MM.1S (cell line): ENCODE results near the gene IL12RB1.

ENCODE experiments used
- DNase-seq: peaks from one replicate; pipeline ENCODE4 v3.0.0-alpha.2; 2015
- H2AFZ ChIP-seq: fragments of 300-600 bp; sonication (generic); 2 replicates; pipeline ENCODE4 v1.6.0; 2016; ENCODE audit warnings: antibody characterized with exemption, low read length
- H3F3A ChIP-seq: fragments of 300-600 bp; sonication (generic); 2 replicates; pipeline ENCODE4 v1.6.1; 2016; ENCODE audit warnings: mild to moderate bottlenecking, antibody characterized with exemption, low read length, moderate library complexity, mixed read lengths; ENCODE audit not compliant: insufficient read depth
- H3K27ac ChIP-seq: fragments of 300-600 bp; sonication (generic); 2 replicates; pipeline ENCODE4 v1.5.1; 2016; ENCODE audit warnings: mild to moderate bottlenecking, low read length
- H3K27me3 ChIP-seq: fragments of 300-600 bp; sonication (generic); replicated peaks from 2 replicates; pipeline ENCODE4 v1.6.0; 2016; ENCODE audit warnings: low read length; ENCODE audit not compliant: insufficient read depth
- H3K36me3 ChIP-seq: fragments of 300-600 bp; sonication (generic); replicated peaks from 2 replicates; pipeline ENCODE4 v1.6.1; 2016; ENCODE audit warnings: mild to moderate bottlenecking, low read length, mixed read lengths; ENCODE audit not compliant: insufficient read depth
- H3K4me1 ChIP-seq: fragments of 300-600 bp; sonication (generic); 2 replicates; pipeline ENCODE4 v1.6.1; 2016; ENCODE audit warnings: low read length, mixed read lengths
- H3K4me2 ChIP-seq: fragments of 300-600 bp; sonication (generic); 2 replicates; pipeline ENCODE4 v1.6.0; 2016; ENCODE audit warnings: low read depth, low read length
- H3K4me3 ChIP-seq: fragments of 300-600 bp; sonication (generic); 2 replicates; pipeline ENCODE4 v1.5.1; 2016; ENCODE audit warnings: low read length, mixed read lengths
- H3K79me2 ChIP-seq: fragments of 300-600 bp; sonication (generic); 2 replicates; pipeline ENCODE4 v1.6.1; 2016; ENCODE audit warnings: mixed run types, low read length, mixed read lengths
- H3K9ac ChIP-seq: fragments of 300-600 bp; sonication (generic); 2 replicates; pipeline ENCODE4 v1.6.1; 2016; ENCODE audit warnings: low read length, mixed read lengths
- H3K9me2 ChIP-seq: fragments of 300-600 bp; sonication (generic); replicated peaks from 2 replicates; pipeline ENCODE4 v1.6.1; 2016; ENCODE audit warnings: mild to moderate bottlenecking, low read length, mixed read lengths; ENCODE audit not compliant: insufficient read depth
- H3K9me3 ChIP-seq: fragments of 300-600 bp; sonication (generic); replicated peaks from 2 replicates; pipeline ENCODE4 v1.6.1; 2016; ENCODE audit warnings: mild to moderate bottlenecking, low read length, mixed read lengths; ENCODE audit not compliant: insufficient read depth
- H4K20me1 ChIP-seq: fragments of 300-600 bp; sonication (generic); 2 replicates; pipeline ENCODE4 v1.6.1; 2016; ENCODE audit warnings: mild to moderate bottlenecking, low read length, moderate library complexity, mixed read lengths; ENCODE audit not compliant: insufficient read depth
- EZH2 ChIP-seq: fragments of 300-600 bp; sonication (generic); optimal IDR thresholded peaks from 2 replicates; pipeline ENCODE3; 2017; ENCODE audit warnings: low read depth, mild to moderate bottlenecking, antibody characterized with exemption, low read length, mixed read lengths
- EZH2phosphoT487 ChIP-seq: fragments of 300-600 bp; sonication (generic); IDR thresholded peaks from 2 replicates; pipeline ENCODE4 v1.6.1; 2018; ENCODE audit warnings: antibody characterized with exemption, low read length
- TF ChIP-seq, protein P1 (sequence below): fragments of 300-600 bp; sonication (generic); IDR thresholded peaks from 2 replicates; pipeline ENCODE4 v1.5.1; 2016; ENCODE audit warnings: antibody characterized with exemption, low read length, mixed read lengths

The IL12RB1 gene

DNA sequence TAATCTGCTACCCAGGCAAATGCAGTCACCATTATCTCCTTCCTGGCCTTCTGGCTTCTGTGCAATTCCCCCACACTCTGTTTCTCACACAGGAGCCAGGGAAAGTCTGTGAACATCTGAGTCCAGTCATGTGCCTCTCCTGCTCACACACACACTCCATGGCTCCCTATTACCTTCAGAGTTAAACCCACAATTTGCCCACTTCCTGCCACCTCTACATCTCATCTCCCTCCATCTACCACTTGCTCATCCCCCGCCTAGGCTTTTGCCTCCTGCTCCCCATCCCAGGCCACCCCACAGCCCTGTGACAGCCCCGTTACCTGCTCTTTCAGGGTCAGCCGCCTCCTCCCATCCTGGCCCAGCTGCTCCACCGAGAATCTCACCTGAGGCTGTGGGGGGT is 13.5 kb downstream of the IL12RB1 start:
- TF ChIP-seq EZH2 (no peak), EZH2phosphoT487 (no peak)
- TF ChIP-seq, protein P1, sequence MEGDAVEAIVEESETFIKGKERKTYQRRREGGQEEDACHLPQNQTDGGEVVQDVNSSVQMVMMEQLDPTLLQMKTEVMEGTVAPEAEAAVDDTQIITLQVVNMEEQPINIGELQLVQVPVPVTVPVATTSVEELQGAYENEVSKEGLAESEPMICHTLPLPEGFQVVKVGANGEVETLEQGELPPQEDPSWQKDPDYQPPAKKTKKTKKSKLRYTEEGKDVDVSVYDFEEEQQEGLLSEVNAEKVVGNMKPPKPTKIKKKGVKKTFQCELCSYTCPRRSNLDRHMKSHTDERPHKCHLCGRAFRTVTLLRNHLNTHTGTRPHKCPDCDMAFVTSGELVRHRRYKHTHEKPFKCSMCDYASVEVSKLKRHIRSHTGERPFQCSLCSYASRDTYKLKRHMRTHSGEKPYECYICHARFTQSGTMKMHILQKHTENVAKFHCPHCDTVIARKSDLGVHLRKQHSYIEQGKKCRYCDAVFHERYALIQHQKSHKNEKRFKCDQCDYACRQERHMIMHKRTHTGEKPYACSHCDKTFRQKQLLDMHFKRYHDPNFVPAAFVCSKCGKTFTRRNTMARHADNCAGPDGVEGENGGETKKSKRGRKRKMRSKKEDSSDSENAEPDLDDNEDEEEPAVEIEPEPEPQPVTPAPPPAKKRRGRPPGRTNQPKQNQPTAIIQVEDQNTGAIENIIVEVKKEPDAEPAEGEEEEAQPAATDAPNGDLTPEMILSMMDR = no peak
- H4K20me1 ChIP-seq = no peaks in the 10 kb centered on the region
- H3K9me2 ChIP-seq = no peaks in the 10 kb centered on the region
- H3K9me3 ChIP-seq = no peaks in the 10 kb centered on the region
- no peaks in the 10 kb centered on the region; the same call in 1 of the 2 replicates for H3K36me3 ChIP-seq
- H3K4me2 ChIP-seq = no peak overlapping the region
- H3K79me2 ChIP-seq = no peaks in the 10 kb centered on the region
- H3F3A ChIP-seq = no peaks in the 10 kb centered on the region
- no peak overlapping the region for H3K4me3 ChIP-seq
- no peak overlapping the region for H3K9ac ChIP-seq
- no peaks in the 10 kb centered on the region for H3K4me1 ChIP-seq
- H3K27me3 ChIP-seq = no peaks in the 10 kb centered on the region
- H2AFZ ChIP-seq = no peak overlapping the region
- DNase-seq = no peak
- no peak overlapping the region for H3K27ac ChIP-seq

DNA sequence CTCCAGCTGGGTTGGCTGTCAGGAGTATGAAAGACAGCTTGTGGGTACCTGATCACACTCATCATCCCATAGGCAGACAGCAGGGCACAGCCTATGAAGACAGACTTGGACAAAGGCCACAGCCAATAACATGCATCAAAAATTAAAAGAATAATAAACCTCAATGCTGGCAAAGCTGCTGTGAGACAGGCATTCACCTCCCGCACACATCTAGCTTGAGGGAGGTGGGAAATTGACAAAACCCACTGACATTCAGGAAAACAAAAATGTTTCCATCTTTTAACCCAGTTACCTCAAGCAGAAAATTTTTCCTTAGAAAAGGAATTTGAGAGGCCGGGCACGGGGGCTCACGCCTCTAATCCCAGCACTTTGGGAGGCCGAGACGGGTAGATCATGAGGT is 14.4 kb downstream of the IL12RB1 start:
- Histone ChIP-seq H3K4me2 (no peak overlapping the region), H3K36me3 (no peaks in the 10 kb centered on the region; the same call in 1 of the 2 replicates), H3K9me3 (no peaks in the 10 kb centered on the region), H3K79me2 (no peaks in the 10 kb centered on the region), H3K4me3 (no peak overlapping the region), H3K9me2 (no peaks in the 10 kb centered on the region), H2AFZ (no peak overlapping the region), H3K9ac (no peak overlapping the region), H3K27ac (no peak overlapping the region), H3K27me3 (no peaks in the 10 kb centered on the region), H3K4me1 (no peaks in the 10 kb centered on the region), H4K20me1 (no peaks in the 10 kb centered on the region), H3F3A (no peaks in the 10 kb centered on the region)
- DNase-seq = no peak
- no peak for TF ChIP-seq EZH2phosphoT487
- TF ChIP-seq, protein P1 = no peak
- TF ChIP-seq EZH2 = no peak

DNA sequence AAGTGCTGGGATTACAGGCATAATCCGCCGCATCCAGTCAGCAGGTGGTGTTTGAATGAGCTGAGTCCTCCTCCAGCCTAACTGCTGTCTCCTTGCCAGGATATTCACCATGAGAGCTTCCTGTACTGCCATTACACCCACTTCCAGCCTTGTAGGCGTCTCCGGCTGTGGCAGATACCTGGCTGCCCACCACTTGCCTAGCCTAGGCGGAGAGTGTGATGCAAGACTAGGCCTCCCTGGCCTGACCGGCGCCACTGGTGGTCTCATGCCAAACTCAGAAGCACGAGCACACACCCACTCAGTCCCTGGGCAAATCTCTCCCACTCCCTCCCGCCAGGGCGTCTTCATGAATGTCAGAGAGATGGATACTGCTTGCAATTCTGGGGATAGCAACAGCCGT is 16.6 kb downstream of the IL12RB1 start:
- TF ChIP-seq EZH2 = no peak
- TF ChIP-seq, protein P1 = no peak
- TF ChIP-seq EZH2phosphoT487 = no peak
- no peak for DNase-seq
- H3K9ac ChIP-seq = no peak overlapping the region
- no peak overlapping the region for H3K27ac ChIP-seq
- no peaks in the 10 kb centered on the region for H4K20me1 ChIP-seq
- H3K4me1 ChIP-seq = no peaks in the 10 kb centered on the region
- H3K27me3 ChIP-seq = no peaks in the 10 kb centered on the region
- H3F3A ChIP-seq = no peaks in the 10 kb centered on the region
- no peak overlapping the region for H3K4me3 ChIP-seq
- no peaks in the 10 kb centered on the region for H3K9me2 ChIP-seq
- H3K36me3 ChIP-seq = no peaks in the 10 kb centered on the region; the same call in 1 of the 2 replicates
- no peaks in the 10 kb centered on the region for H3K9me3 ChIP-seq
- H3K79me2 ChIP-seq = no peaks in the 10 kb centered on the region
- no peak overlapping the region for H2AFZ ChIP-seq
- H3K4me2 ChIP-seq = no peak overlapping the region
